Measurements from ENCODE around the gene EPB41L1.

The EPB41L1 gene

GRCh38 chr20:36236786-36237121, 82.2 kb downstream of the EPB41L1 start:
- no peak for DNase-seq (ENCODE audit: low read depth)
- no peak for TF ChIP-seq CTCF (IDR thresholded peaks at IDR 0.05; ENCODE audit: control insufficient read depth, extremely low read depth, insufficient read depth)

GRCh38 chr20:36237477-36237876, 82.9 kb downstream of the EPB41L1 start:
- no peak for DNase-seq (ENCODE audit: low read depth)
- TF ChIP-seq CTCF (IDR thresholded peaks at IDR 0.05; ENCODE audit: control insufficient read depth, extremely low read depth, insufficient read depth): no peak
- H3K4me3 ChIP-seq (ENCODE audit: low read depth, low read length): peak overlapping the region; percentile 75

More at GRCh38 chr20:36236786-36237121, 82.2 kb downstream of the EPB41L1 start:
- peak overlapping the region; percentile 75 for H3K4me3 ChIP-seq (ENCODE audit: low read depth, low read length)

- no peak overlapping the region for H3K4me3 ChIP-seq (ENCODE audit: low read depth, low read length)
- TF ChIP-seq CTCF (IDR thresholded peaks at IDR 0.05; ENCODE audit: control insufficient read depth, extremely low read depth, insufficient read depth): no peak
- DNase-seq (ENCODE audit: low read depth): no peak
Observed at GRCh38 chr20:36238153-36238552, 83.6 kb downstream of the EPB41L1 start.

GRCh38 chr20:36238760-36239159, 84.2 kb downstream of the EPB41L1 start:
- DNase-seq (ENCODE audit: low read depth): no peak

GRCh38 chr20:36240076-36240475, 85.5 kb downstream of the EPB41L1 start:
- DNase-seq (ENCODE audit: low read depth): no peak
- no peak overlapping the region for H3K4me3 ChIP-seq (ENCODE audit: low read depth, low read length)
- TF ChIP-seq CTCF (IDR thresholded peaks at IDR 0.05; ENCODE audit: control insufficient read depth, extremely low read depth, insufficient read depth): no peak

More at GRCh38 chr20:36238760-36239159, 84.2 kb downstream of the EPB41L1 start:
- no peak overlapping the region for H3K4me3 ChIP-seq (ENCODE audit: low read depth, low read length)
- no peak for TF ChIP-seq CTCF (IDR thresholded peaks at IDR 0.05; ENCODE audit: control insufficient read depth, extremely low read depth, insufficient read depth)

- no peak for DNase-seq (ENCODE audit: low read depth)
- H3K4me3 ChIP-seq (ENCODE audit: low read depth, low read length): no peak overlapping the region
- no peak for TF ChIP-seq CTCF (IDR thresholded peaks at IDR 0.05; ENCODE audit: control insufficient read depth, extremely low read depth, insufficient read depth)
Observed at GRCh38 chr20:36241678-36242077, 87.1 kb downstream of the EPB41L1 start.

- no peak for TF ChIP-seq CTCF (IDR thresholded peaks at IDR 0.05; ENCODE audit: control insufficient read depth, extremely low read depth, insufficient read depth)
- H3K4me3 ChIP-seq (ENCODE audit: low read depth, low read length): no peak overlapping the region
- peak; percentile 21 for DNase-seq (ENCODE audit: low read depth)
Observed at GRCh38 chr20:36243726-36244125, 89.2 kb downstream of the EPB41L1 start.

Measured in LNCaP clone FGC (cell line).